Upper lobe of right lung (tissue), 1 donor: ENCODE measurements around the gene SLC22A4. TPM values are rescaled to one million over a fixed set of nuclear protein-coding genes. Genes with fewer than 3 reads are reported as not detected.
A peak's percentile ranks its signal among the peaks of the same experiment; 100 is the strongest.

ENCODE experiments used
- ATAC-seq: fragments of 200-7000 bp; cut with Tn5 transposase; one replicate; pipeline ENCODE4 v1.9.1; 2020; ENCODE audit warnings: mild to moderate bottlenecking, moderate library complexity
- DNase-seq: peaks from one replicate; pipeline ENCODE4 v3.0.0-alpha.2; 2020
- H3K27ac ChIP-seq: fragments of 200-600 bp; one replicate; pipeline ENCODE4 v1.8.0; 2022
- H3K27me3 ChIP-seq: fragments of 200-600 bp; one replicate; pipeline ENCODE4 v1.8.0; 2022; ENCODE audit warnings: mild to moderate bottlenecking
- H3K36me3 ChIP-seq: fragments of 200-600 bp; one replicate; pipeline ENCODE4 v1.8.0; 2022
- H3K4me1 ChIP-seq: fragments of 200-600 bp; one replicate; pipeline ENCODE4 v1.8.0; 2022
- H3K4me3 ChIP-seq: fragments of 200-600 bp; one replicate; pipeline ENCODE4 v1.8.0; 2022; ENCODE audit warnings: mild to moderate bottlenecking
- H3K9me3 ChIP-seq: fragments of 200-600 bp; one replicate; pipeline ENCODE4 v1.8.0; 2022
- CTCF ChIP-seq: fragments of 200-600 bp; IDR thresholded peaks from one replicate; pipeline ENCODE4 v1.8.0; 2022; ENCODE audit warnings: antibody characterized with exemption
- intact Hi-C: fragments of 100-400 bp; cut with DNase I; formaldehyde crosslinking; loops from one replicate; pipeline ENCODE4 v1.11.0; 2022
- total RNA-seq: library from RNA; stranded (reverse); fragmentation: NEBNext Ultra II Directional; extraction: Animal tissue kit (Norgen Biotek cat#: 25700); gene quantifications from one replicate; pipeline ENCODE4 v1.2.1, GENCODE V29; 2021
- donor health status: DM: no; HTN: yes; CAD: no; lungs with severe emphysema.

Gene SLC22A4
- total RNA-seq, 1 donor from 2014 or later: 1.8 TPM

- ATAC-seq (no peak), DNase-seq (no peak)
- Histone ChIP-seq H3K4me3 (no peak overlapping the region), H3K27me3 (no peaks in the 10 kb centered on the region), H3K27ac (no peak overlapping the region), H3K4me1 (no peaks in the 10 kb centered on the region), H3K36me3 (no peaks in the 10 kb centered on the region), H3K9me3 (no peaks in the 10 kb centered on the region)
- TF ChIP-seq CTCF: no peak
- intact Hi-C loops: no loop called here
Measured at GRCh38 chr5:132378580-132378979, 84.4 kb downstream of the SLC22A4 start.

GRCh38 chr5:132380047-132380446 lies 85.9 kb downstream of the SLC22A4 start:
- Histone ChIP-seq H3K27ac (no peak overlapping the region), H3K4me3 (no peak overlapping the region), H3K9me3 (no peaks in the 10 kb centered on the region), H3K36me3 (peaks cover 4% of the 10 kb centered on the region), H3K27me3 (no peaks in the 10 kb centered on the region), H3K4me1 (peaks cover under 1% of the 10 kb centered on the region)
- DNase-seq (peak; percentile 7), ATAC-seq (no peak)
- intact Hi-C loops: no loop called here
- TF ChIP-seq CTCF: no peak

GRCh38 chr5:132380741-132381140 lies 86.5 kb downstream of the SLC22A4 start:
- H3K4me3 ChIP-seq: no peak overlapping the region
- peaks cover 4% of the 10 kb centered on the region for H3K36me3 ChIP-seq
- no peak for ATAC-seq
- H3K27me3 ChIP-seq: no peaks in the 10 kb centered on the region
- H3K27ac ChIP-seq: no peak overlapping the region
- no peak for TF ChIP-seq CTCF
- peak; percentile 11 for DNase-seq
- H3K9me3 ChIP-seq: no peaks in the 10 kb centered on the region
- peaks cover 7% of the 10 kb centered on the region for H3K4me1 ChIP-seq
- intact Hi-C loops: no loop called here

GRCh38 chr5:132381614-132382013 lies 87.4 kb downstream of the SLC22A4 start:
- no peak overlapping the region for H3K4me3 ChIP-seq
- no peak for TF ChIP-seq CTCF
- intact Hi-C loops: no loop called here
- no peak overlapping the region for H3K27ac ChIP-seq
- ATAC-seq: no peak
- peaks cover 14% of the 10 kb centered on the region for H3K4me1 ChIP-seq
- no peaks in the 10 kb centered on the region for H3K27me3 ChIP-seq
- no peaks in the 10 kb centered on the region for H3K9me3 ChIP-seq
- H3K36me3 ChIP-seq: peaks cover 4% of the 10 kb centered on the region
- DNase-seq: no peak

- intact Hi-C loops: no loop called here
- no peak for TF ChIP-seq CTCF
- no peak for DNase-seq
- Histone ChIP-seq H3K36me3 (peaks cover 4% of the 10 kb centered on the region), H3K4me3 (no peak overlapping the region), H3K27ac (no peak overlapping the region), H3K4me1 (peaks cover 30% of the 10 kb centered on the region), H3K27me3 (no peaks in the 10 kb centered on the region), H3K9me3 (no peaks in the 10 kb centered on the region)
- no peak for ATAC-seq
Measured at GRCh38 chr5:132383261-132383660, 89.1 kb downstream of the SLC22A4 start.

GRCh38 chr5:132383984-132384383 lies 89.8 kb downstream of the SLC22A4 start:
- Histone ChIP-seq H3K4me1 (peaks cover 37% of the 10 kb centered on the region), H3K36me3 (peaks cover 4% of the 10 kb centered on the region), H3K27ac (no peak overlapping the region), H3K27me3 (no peaks in the 10 kb centered on the region), H3K9me3 (no peaks in the 10 kb centered on the region), H3K4me3 (no peak overlapping the region)
- TF ChIP-seq CTCF: no peak
- ATAC-seq: no peak
- peak; percentile 12 for DNase-seq
- intact Hi-C loops: no loop called here
